ENCODE results near the gene RMRP.

RMRP gene

GRCh38 chr9:35661756-35662350 is 4.0 kb upstream of the RMRP start:
- no peak overlapping the region for H3K27ac ChIP-seq
- TF ChIP-seq CTCF (conservative IDR thresholded peaks at IDR 0.05) = no peak

- peak; percentile 46 for TF ChIP-seq CTCF (conservative IDR thresholded peaks at IDR 0.05)
- H3K27ac ChIP-seq = no peak overlapping the region
Observed at GRCh38 chr9:35660966-35661415, 3.2 kb upstream of the RMRP start.

GRCh38 chr9:35659340-35659739 is 1.5 kb upstream of the RMRP start:
- no peak for TF ChIP-seq CTCF (conservative IDR thresholded peaks at IDR 0.05)
- peak overlapping the region; percentile 97 for H3K27ac ChIP-seq

GRCh38 chr9:35658968-35659220 is 1.1 kb upstream of the RMRP start:
- peak overlapping the region; percentile 97 for H3K27ac ChIP-seq

GRCh38 chr9:35658137-35658967 is 533 bp upstream of the RMRP start, which contains the start of gene CCDC107:
Gene CCDC107, plus strand, starts transcription at chr9:35658292. Its CDS starts 88 bp downstream, at chr9:35658380.
- H3K27ac ChIP-seq = peak within 1 kb of the TSS; percentile 97
- TF ChIP-seq CTCF (conservative IDR thresholded peaks at IDR 0.05) = peak; percentile 79

More at GRCh38 chr9:35658968-35659220, 1.1 kb upstream of the RMRP start:
- TF ChIP-seq CTCF (conservative IDR thresholded peaks at IDR 0.05) = no peak

- H3K27ac ChIP-seq = peak overlapping the region; percentile 97
- TF ChIP-seq CTCF (conservative IDR thresholded peaks at IDR 0.05) = no peak
Observed at GRCh38 chr9:35656831-35657545, 831 bp downstream of the RMRP start.

- TF ChIP-seq CTCF (conservative IDR thresholded peaks at IDR 0.05) = no peak
- no peak overlapping the region; the same call in 1 of the 2 replicates for H3K27ac ChIP-seq
Observed at GRCh38 chr9:35656348-35656747, 1.5 kb downstream of the RMRP start.

All from VCaP (cell line).